Measurements from ENCODE around the gene ALDH3B1. TPM values are rescaled to one million over a fixed set of nuclear protein-coding genes. Genes with fewer than 3 reads are reported as not detected.
A peak's percentile ranks its signal among the peaks of the same experiment; 100 is the strongest.

Gene ALDH3B1
- total RNA-seq, 2 donors from 2014 or later = 15.2 to 18.4 TPM

- no peak for ATAC-seq
- H3K4me3 ChIP-seq = no peak overlapping the region
- H3K27ac ChIP-seq = no peak overlapping the region
- 89% methylated on average over 10 to 12 of the region's 12 CpGs for WGBS, 2 donors
- no peaks in the 10 kb centered on the region for H3K9me3 ChIP-seq
- H3K36me3 ChIP-seq (replicated peaks in 1 of 2; ENCODE audit: insufficient read depth in 1 of 2, low read depth in 2 of 2) = no peaks in the 10 kb centered on the region
- H3K4me1 ChIP-seq = peaks cover 19% of the 10 kb centered on the region
- no peak for DNase-seq
- TF ChIP-seq, protein P1, sequence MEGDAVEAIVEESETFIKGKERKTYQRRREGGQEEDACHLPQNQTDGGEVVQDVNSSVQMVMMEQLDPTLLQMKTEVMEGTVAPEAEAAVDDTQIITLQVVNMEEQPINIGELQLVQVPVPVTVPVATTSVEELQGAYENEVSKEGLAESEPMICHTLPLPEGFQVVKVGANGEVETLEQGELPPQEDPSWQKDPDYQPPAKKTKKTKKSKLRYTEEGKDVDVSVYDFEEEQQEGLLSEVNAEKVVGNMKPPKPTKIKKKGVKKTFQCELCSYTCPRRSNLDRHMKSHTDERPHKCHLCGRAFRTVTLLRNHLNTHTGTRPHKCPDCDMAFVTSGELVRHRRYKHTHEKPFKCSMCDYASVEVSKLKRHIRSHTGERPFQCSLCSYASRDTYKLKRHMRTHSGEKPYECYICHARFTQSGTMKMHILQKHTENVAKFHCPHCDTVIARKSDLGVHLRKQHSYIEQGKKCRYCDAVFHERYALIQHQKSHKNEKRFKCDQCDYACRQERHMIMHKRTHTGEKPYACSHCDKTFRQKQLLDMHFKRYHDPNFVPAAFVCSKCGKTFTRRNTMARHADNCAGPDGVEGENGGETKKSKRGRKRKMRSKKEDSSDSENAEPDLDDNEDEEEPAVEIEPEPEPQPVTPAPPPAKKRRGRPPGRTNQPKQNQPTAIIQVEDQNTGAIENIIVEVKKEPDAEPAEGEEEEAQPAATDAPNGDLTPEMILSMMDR (IDR thresholded peaks at IDR 0.05) = no peak
- TF ChIP-seq POLR2A (IDR thresholded peaks at IDR 0.05) = no peak
- intact Hi-C loops (cut with DNase I) = no loop called here
- no peaks in the 10 kb centered on the region for H3K27me3 ChIP-seq
Measured at GRCh38 chr11:68019486-68019885, 9.4 kb downstream of the ALDH3B1 start.

GRCh38 chr11:68020575-68020974 lies 10.4 kb downstream of the ALDH3B1 start:
- Histone ChIP-seq H3K9me3 (no peaks in the 10 kb centered on the region), H3K27me3 (no peaks in the 10 kb centered on the region), H3K36me3 (replicated peaks in 1 of 2; ENCODE audit: insufficient read depth in 1 of 2, low read depth in 2 of 2) (no peaks in the 10 kb centered on the region), H3K4me3 (no peak overlapping the region), H3K4me1 (peaks cover 16% of the 10 kb centered on the region), H3K27ac (no peak overlapping the region)
- ATAC-seq (peak; percentile 13), DNase-seq (no peak)
- intact Hi-C loops (cut with DNase I) = no loop called here
- TF ChIP-seq POLR2A (IDR thresholded peaks at IDR 0.05) = no peak
- TF ChIP-seq, protein P1 (IDR thresholded peaks at IDR 0.05) = peak in 4 of 7 experiments; percentile 20 to 31 (median 25)
- WGBS, 2 donors = 44 to 47% methylated on average over 8 to 11 of the region's 11 CpGs

DNA sequence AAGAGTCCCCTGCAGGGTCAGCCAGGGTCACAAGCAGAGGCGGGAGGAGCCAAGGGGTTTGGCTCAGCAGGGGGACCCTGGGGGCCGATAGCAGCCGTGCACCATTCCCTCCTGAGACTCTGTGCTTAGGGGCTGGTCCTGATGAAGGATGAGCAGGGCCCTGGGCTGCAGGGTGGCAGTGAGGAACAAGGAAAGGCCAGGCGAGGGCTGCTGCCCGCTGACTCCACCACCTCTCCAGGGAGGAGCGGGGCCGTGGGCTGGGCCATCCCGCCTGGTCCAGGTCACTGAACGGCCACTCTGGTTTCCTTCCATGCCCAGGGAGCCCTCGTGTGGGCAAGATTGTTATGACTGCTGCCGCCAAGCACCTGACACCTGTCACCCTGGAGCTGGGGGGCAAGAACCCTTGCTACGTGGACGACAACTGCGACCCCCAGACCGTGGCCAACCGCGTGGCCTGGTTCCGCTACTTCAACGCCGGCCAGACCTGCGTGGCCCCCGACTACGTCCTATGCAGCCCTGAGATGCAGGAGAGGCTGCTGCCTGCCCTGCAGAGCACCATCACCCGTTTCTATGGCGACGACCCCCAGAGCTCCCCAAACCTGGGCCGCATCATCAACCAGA lies 11.2 kb downstream of the ALDH3B1 start:
- WGBS, 2 donors = 57 to 60% methylated on average over 19 to 27 of the region's 27 CpGs
- H3K27me3 ChIP-seq = no peaks in the 10 kb centered on the region
- ATAC-seq (peak; percentile 67), DNase-seq (peak; percentile 57 to 72 (median 67))
- H3K4me1 ChIP-seq = peaks cover 16% of the 10 kb centered on the region
- no peak overlapping the region for H3K27ac ChIP-seq
- H3K9me3 ChIP-seq = no peaks in the 10 kb centered on the region
- no peaks in the 10 kb centered on the region for H3K36me3 ChIP-seq (replicated peaks in 1 of 2; ENCODE audit: insufficient read depth in 1 of 2, low read depth in 2 of 2)
- TF ChIP-seq, protein P1 (IDR thresholded peaks at IDR 0.05) = peak in 6 of 7 experiments; percentile 14 to 57 (median 50)
- no peak for TF ChIP-seq POLR2A (IDR thresholded peaks at IDR 0.05)
- intact Hi-C loops (cut with DNase I) = no loop called here
- no peak overlapping the region for H3K4me3 ChIP-seq

DNA sequence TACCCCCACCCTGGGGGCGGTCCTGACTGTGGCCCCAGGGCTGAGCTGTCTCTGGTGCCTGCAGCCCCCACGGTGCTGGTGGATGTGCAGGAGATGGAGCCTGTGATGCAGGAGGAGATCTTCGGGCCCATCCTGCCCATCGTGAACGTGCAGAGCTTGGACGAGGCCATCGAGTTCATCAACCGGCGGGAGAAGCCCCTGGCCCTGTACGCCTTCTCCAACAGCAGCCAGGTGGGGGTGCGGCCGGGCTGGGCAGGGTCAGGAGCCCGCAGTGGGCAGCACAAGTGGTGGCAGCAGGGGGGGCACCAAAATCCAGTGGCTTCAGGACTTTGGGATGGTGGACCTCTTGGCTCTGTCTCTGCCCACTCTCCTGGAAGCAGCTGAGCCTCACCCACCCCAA lies 12.4 kb downstream of the ALDH3B1 start:
- no peak overlapping the region for H3K27ac ChIP-seq
- H3K27me3 ChIP-seq = no peaks in the 10 kb centered on the region
- ATAC-seq (no peak), DNase-seq (no peak)
- intact Hi-C loops (cut with DNase I) = no loop called here
- no peaks in the 10 kb centered on the region for H3K36me3 ChIP-seq (replicated peaks in 1 of 2; ENCODE audit: insufficient read depth in 1 of 2, low read depth in 2 of 2)
- peaks cover 6% of the 10 kb centered on the region for H3K4me1 ChIP-seq
- 88 to 97% methylated on average over 10 to 13 of the region's 13 CpGs for WGBS, 2 donors
- TF ChIP-seq, protein P1 (IDR thresholded peaks at IDR 0.05) = no peak
- no peak for TF ChIP-seq POLR2A (IDR thresholded peaks at IDR 0.05)
- no peak overlapping the region for H3K4me3 ChIP-seq
- H3K9me3 ChIP-seq = no peaks in the 10 kb centered on the region

GRCh38 chr11:68024508-68024907 lies 14.4 kb downstream of the ALDH3B1 start:
- Histone ChIP-seq H3K4me1 (peaks cover 2% of the 10 kb centered on the region), H3K27me3 (no peaks in the 10 kb centered on the region), H3K9me3 (no peaks in the 10 kb centered on the region), H3K4me3 (no peak overlapping the region), H3K27ac (no peak overlapping the region), H3K36me3 (replicated peaks in 1 of 2; ENCODE audit: insufficient read depth in 1 of 2, low read depth in 2 of 2) (no peaks in the 10 kb centered on the region)
- no peak for DNase-seq
- TF ChIP-seq, protein P1 (IDR thresholded peaks at IDR 0.05) = no peak
- TF ChIP-seq POLR2A (IDR thresholded peaks at IDR 0.05) = no peak
- 80 to 85% methylated on average over 5 of the region's 5 CpGs for WGBS, 2 donors
- intact Hi-C loops (cut with DNase I) = no loop called here
- ATAC-seq = no peak

Measured in body of pancreas (tissue), 4 donors.